ENCODE measurements around the gene CTIF.

Gene CTIF

DNA sequence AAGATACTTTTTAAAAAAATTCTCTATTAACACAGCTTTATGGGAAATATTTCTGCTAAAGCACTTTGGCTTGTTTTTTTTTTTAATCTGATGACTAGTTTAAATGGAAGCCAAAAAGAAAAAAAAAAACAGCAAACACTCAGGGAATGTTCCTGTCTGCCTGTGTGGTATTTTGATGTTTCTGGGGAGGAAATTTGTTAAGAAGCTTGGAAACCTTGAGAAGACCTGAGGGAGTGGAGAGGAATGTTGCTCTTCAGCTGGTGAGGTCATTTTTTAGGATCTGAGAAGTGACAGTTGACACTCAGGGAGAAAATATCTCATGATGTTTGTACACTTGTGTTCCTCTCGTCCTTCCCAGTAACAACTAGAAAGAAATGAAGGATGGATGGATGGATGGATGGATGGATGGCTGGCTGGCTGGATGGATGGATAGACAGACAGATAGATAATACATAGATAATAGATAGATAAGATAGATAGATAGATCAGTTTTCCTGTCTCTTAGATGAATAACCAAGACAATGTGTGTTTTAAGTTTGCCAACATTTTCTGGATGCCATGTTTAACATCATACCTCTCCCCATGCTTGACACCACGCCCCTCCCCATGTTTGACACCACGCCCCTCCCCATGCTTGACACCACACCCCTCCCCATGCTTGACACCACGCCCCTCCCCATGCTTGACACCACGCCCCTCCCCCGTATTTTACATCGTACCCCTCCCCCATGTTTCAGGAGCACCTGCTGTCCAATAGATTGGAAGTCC lies 84.8 kb downstream of the CTIF start:
- DNase-seq = no peak

GRCh38 chr18:48624856-48625255 lies 86.0 kb downstream of the CTIF start:
- DNase-seq = no peak

- DNase-seq = no peak
Observed at GRCh38 chr18:48627216-48627615, 88.4 kb downstream of the CTIF start.

DNA sequence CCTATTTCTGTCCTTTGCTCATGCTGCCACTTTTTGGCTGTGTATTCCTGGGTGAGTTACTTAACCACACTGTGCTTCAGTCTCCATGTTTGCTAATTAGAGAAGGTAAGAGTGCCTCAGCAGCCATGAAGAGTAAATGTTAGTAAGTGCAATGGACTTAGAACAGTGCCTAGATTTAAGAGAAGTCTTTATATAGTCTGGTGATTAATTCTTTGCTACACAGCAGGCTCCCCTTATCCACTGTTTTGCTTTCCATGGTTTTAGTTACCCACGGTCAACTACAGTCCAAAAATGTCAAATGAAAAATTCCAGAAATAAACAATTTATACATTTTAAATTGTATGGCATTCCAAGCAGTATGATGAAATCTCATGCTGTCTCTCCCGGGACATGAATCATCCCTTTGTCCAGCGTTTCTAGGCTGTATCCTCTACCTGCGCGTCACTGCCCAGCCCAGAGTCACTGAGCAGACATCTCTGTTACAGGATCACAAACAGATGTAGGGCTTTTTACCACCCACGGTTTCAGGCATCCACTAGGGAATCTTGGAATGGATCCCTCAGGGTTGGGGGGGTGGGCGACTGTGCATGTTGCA lies 91.0 kb downstream of the CTIF start:
- no peak for DNase-seq

DNA sequence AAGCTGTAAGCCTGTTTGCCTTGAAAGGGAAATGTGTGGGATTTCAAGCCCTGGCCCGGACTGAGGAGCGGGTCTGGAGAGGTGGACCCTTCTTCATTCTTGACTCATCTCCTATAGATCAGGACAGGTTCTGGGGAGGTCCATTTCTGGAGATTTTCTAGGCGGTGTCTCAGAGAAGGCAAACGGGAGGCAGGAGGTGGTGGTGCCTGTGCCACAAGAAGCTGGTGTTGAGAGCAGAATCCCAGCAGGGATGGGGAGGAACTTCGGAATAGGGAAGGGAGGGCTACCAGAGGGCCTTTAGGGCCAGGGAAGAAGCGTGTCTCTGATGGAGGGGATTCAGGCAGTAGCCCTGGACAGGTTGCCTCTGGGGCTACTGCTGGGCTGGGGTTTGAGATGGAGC lies 93.0 kb downstream of the CTIF start:
- DNase-seq = no peak

DNA sequence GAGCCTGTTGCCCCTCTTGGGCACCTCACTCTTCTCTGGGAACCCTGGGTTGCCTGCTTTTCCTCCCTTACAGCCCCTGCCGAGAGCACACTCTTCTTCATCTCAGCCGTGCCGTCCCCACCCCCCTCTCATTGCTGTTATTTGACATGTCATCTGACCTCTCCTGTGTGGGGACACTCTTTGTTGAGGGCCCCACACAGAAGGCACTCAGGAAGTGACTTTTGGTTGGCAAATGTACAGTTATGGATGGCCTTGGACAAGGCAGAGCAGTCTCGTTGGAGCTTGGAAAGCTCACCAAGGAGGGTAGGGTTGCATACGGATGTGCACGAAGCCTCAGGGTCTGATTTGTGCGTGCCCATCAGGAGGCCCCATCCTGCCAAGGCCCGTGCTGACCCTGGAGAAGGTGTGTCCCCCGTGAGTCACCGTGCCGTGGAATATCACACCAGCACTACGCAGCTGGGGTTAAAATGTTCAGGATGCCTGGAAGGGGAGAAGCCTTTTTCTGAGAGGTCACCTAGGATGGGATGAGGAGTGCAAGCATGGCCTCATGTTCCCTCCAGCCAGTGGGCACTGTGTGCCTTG lies 93.9 kb downstream of the CTIF start:
- no peak for DNase-seq

GRCh38 chr18:48634491-48634890 lies 95.7 kb downstream of the CTIF start:
- no peak for DNase-seq

DNA sequence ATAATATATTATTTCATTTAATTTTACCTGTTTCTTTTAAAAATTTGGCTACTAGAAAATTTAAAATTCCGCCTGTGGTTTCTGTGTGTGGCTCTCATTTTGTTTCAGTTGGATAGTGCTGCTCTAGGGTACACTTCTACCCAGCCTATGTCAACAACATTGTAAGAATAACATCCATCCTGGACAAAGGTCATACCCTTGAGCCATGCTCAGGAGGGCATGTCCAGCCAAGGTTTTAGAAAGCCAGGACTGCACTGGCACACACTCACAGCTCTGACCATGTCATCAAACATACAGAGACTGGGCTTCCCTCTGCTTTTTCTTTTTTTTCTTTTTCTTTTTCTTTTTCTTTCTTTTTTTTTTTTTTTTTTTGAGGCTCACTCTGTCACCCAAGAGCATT lies 96.1 kb downstream of the CTIF start:
- DNase-seq = no peak

GRCh38 chr18:48635806-48636205 lies 97.0 kb downstream of the CTIF start:
- DNase-seq = no peak

GRCh38 chr18:48636436-48636835 lies 97.6 kb downstream of the CTIF start:
- no peak for DNase-seq

DNA sequence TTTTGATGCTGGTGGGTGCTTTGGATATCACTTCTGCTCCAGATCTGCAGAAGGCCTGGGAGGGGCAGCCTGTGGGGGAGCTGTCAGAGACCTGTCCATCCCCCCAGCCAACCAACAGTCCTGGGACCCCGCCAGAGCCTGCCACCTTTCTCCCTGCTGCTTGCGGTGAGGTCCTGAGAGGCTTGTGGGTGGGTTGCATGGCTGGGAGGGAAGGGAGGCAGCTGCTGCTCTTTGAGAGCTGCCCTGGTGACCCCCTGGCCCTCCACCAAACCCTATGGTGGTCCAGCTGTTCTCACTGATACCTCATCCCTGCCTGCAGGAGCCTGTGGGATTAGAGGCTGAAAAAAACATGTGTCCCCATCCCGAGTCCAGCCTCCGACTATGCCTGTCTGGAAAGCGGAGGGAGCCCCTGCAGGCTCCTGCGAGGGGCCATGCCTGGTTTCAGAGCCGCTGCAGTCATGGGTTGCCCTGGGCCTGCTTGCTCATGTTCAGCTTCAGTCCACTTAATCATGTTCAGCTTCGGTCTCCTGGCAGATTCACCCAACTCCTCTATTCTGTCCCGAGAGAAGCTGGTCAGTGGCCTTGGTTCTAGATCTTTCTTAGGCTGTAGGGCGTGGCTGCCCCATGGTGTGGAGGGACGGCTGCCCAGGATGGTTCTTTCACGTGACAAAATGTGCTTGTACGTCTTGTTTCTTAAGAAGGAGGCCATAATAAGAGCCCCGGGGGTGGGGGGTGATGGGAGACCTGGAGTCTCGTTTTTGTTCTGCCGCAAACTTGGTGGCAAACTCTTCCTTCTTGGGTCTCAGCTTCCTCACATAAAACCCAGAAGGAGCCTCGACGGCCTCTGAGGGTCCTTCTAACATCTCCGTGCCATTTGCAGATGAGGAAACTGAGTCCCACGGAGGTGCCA lies 98.5 kb downstream of the CTIF start:
- no peak for DNase-seq

DNA sequence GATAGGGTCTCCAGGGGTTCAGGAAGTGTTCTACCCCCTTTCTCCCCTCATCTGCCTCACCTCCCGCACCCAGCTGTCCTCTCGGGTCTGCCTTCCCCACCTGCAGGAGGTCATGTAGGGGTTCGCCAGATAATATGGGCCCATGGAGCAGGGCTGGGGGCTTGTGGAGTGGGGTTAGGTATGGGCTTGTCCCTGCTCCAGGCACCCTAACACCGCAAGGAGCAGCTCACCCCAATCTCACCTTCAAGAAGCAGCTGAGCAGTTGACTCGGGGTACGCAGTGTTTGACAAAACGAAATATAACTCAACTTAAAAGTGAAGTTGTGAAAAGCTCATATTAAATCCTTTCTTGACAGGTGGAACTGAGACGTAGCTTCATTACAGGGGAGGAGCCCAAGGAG lies 99.6 kb downstream of the CTIF start:
- DNase-seq = no peak

DNA sequence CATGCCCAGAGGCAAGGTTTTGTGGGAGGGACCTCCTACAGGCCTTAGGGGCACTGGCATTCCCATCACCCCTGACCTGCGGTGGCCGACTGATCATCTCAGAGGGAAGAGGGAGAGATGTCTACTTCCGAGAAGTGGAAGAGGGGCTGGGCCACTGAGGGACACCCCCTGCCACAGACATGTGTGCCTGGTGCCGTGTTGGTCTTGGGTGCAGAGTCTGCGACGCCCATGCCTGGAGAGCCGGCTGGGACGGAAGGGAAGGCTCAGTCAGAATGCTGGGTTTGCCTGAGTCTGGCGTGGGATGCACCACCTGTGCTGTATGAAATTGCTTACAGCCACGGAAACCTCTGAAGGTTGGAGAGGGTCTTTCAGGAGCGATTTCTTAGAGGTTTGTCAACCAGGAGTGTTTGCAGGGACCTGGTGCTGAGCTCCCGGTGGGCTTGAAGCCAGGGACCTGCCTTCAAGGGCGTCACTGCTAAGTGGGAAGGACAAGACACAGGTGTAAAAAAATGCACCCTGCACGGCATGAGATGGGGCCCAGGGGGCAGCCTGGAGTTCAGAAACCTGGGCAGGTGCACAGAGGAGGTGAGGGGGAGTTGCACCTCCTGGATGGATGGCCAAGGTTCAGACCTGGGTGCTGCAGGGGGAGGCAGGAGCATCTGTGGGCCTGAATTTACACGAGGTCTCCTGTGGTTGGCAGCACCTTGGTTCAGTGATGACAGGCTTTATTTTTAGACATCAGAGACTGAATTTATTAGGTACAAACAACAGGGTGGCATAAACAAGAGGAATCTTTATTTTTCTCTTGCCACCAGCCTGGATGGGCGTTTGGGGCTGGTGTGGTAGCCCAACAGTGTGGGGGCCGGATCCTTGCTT lies 100.3 kb downstream of the CTIF start:
- DNase-seq = no peak

DNA sequence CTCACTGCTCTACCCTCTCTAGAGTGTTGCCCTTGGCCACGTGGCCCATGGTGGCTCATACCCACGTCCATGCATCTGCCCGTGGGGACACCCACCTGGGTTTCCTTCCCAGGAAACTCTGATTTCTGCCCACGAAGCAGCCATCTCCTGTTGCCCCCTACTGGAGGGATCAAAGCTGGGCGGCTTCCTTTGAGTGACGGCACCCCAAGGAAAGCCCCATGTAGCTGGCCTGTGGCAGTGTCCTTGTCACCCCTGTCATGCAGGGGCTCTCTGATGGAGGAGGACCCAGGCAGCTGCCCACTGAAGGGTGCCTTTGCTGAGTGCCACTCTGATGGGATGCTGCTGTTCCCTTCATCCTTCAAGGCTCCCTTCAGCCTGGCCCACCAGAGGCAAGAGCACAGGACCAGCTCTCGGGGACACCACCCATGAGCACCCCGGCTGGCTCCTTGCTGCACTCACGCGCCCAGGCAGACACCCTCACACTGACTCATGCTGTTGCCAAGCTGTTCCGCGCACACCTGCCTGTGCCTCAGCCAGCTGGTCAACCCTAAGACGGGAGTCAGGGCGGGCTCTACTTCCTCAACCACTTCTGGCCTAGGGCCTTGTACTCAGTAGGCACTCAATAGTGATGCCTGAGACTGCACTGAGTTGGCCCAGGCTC lies 101.1 kb downstream of the CTIF start:
- no peak for DNase-seq

- no peak for DNase-seq
Observed at GRCh38 chr18:48640566-48641270, 101.9 kb downstream of the CTIF start.

DNA sequence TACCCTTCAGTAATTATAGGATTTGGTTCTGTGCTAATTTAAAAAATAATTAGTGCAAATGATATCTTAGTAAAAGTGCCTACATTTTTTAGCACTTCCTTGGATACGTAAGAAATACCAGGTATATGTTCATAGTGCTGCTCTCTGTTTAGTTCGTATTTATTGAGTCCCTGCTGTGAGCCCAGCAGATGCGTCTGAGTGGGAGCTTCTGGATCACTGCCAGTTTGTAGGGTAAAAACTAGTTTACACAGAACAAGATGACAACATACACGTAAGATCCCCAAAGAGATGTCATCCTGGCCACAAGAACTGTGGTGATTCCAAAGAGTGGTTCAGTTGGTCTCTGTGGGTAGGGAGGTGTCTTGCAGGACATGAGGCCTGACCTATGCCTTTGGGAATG lies 103.2 kb downstream of the CTIF start:
- no peak for DNase-seq

DNA sequence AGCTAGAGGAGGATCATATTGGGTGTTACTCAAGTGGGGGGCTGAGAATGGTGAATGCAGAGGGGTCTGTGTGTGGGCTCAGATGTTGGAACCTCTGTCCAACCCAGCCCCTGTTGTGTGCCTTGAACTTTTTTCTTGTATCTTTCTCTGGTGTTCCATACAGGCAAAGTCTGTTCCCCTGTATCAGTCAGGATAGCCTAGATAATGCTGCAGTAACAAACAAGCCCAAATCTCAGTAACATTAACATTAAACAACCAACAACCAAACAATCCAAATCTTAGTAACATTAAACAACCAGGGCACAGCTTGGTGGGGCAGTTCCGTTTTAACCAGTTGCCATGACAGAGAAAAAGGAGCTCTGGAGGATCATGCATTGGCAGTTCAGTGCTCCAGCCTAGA lies 103.7 kb downstream of the CTIF start:
- no peak for DNase-seq

- no peak for DNase-seq
Observed at GRCh38 chr18:48643262-48643661, 104.4 kb downstream of the CTIF start.

- no peak for DNase-seq
Observed at GRCh38 chr18:48644029-48644428, 105.2 kb downstream of the CTIF start.

- DNase-seq = no peak
Observed at GRCh38 chr18:48645427-48646002, 106.7 kb downstream of the CTIF start.

DNA sequence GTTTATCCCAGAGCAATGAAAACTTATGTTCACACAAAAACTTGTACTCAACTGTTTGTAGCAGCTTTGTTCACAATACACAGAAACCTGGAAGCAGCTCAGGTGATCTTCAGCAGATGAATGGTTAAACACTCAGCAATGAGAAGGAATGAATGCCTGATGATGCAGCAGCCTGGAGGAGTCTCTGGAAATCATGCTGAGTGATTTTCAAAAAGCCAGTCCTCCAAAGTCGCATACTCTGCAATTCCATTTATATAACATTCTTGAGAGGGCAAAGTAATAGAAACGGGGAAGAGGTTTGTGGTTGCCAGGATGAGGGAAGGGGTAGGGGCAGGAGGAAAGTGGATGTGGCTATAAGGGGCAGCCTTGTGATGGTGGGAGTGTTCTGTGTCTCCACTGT lies 108.1 kb downstream of the CTIF start:
- no peak for DNase-seq

Data from stimulated activated naive CD4-positive, alpha-beta T cell (primary cell).